Activated CD8-positive, alpha-beta T cell treated with anti-CD3 and anti-CD28 coated beads for 36 hours (primary cell): ENCODE data around the gene COL18A1. TPM values are rescaled to one million over a fixed set of nuclear protein-coding genes. Genes with fewer than 3 reads are reported as not detected.

Source experiments
- ATAC-seq: fragments of 200-7000 bp; cut with Tn5 transposase; one replicate; pipeline ENCODE4 v1.10.0; 2021; ENCODE audit warnings: mild to moderate bottlenecking, moderate library complexity
- CTCF ChIA-PET: fragments of 350-600 bp; sonication (Branson Sonifier 250); formaldehyde crosslinking; loops from one replicate; lab custom pipeline; 2021; ENCODE audit warnings: antibody characterized with exemption; lab: Charles Lee
- POLR2A ChIA-PET: fragments of 350-600 bp; sonication (Branson Sonifier 250); formaldehyde crosslinking; loops from one replicate; lab custom pipeline; 2021; ENCODE audit warnings: antibody characterized with exemption; lab: Charles Lee
- DNase-seq: peaks from one replicate; pipeline ENCODE4 v3.0.0-alpha.2; 2020
- H3K27ac Mint-ChIP-seq: one replicate; pipeline ENCODE4 v1.8.0; 2021; ENCODE audit warnings: mild to moderate bottlenecking, mixed read lengths
- H3K27me3 Mint-ChIP-seq: one replicate; pipeline ENCODE4 v1.8.0; 2021; ENCODE audit warnings: mixed read lengths
- H3K36me3 Mint-ChIP-seq: one replicate; pipeline ENCODE4 v1.8.0; 2021; ENCODE audit warnings: low read depth, mixed read lengths
- H3K4me1 Mint-ChIP-seq: one replicate; pipeline ENCODE4 v1.8.0; 2021; ENCODE audit warnings: low read depth, mixed read lengths
- H3K4me3 Mint-ChIP-seq: one replicate; pipeline ENCODE4 v1.8.0; 2021; ENCODE audit warnings: mild to moderate bottlenecking, moderate library complexity, mixed read lengths
- H3K9me3 Mint-ChIP-seq: one replicate; pipeline ENCODE4 v1.8.0; 2021; ENCODE audit warnings: mixed read lengths
- intact Hi-C: fragments of 100-400 bp; cut with micrococcal nuclease; formaldehyde crosslinking; loops from one replicate; pipeline ENCODE4 v1.10.0; 2022
- total RNA-seq, 2 experiments: library from RNA; stranded (reverse); gene quantifications; one replicate each; pipeline ENCODE4 v1.2.3, GENCODE V29; 2021
- TF ChIP-seq, protein P1 (sequence below): fragments of 200-600 bp; IDR thresholded peaks from one replicate; pipeline ENCODE4 v1.8.0; 2022; ENCODE audit warnings: antibody characterized with exemption, mild to moderate bottlenecking

Gene COL18A1
- total RNA-seq, 2 experiments from 2014 or later, result 9.4 to 9.7 TPM

GRCh38 chr21:45431781-45432572, 27.0 kb downstream of the COL18A1 start:
- ChIA-PET CTCF (no interaction called here), POLR2A (no interaction called here)
- Mint-ChIP-seq H3K36me3 (no peaks in the 10 kb centered on the region), H3K27me3 (peaks cover 3% of the 10 kb centered on the region), H3K4me3 (no peak overlapping the region), H3K4me1 (no peaks in the 10 kb centered on the region), H3K27ac (no peak overlapping the region), H3K9me3 (no peaks in the 10 kb centered on the region)
- DNase-seq (no peak), ATAC-seq (no peak)
- intact Hi-C loops, result loop anchor here (10.0 kb wide), 1 partner anchor 277 kb away; no protein-coding TSS in a partner anchor
- TF ChIP-seq, protein P1, sequence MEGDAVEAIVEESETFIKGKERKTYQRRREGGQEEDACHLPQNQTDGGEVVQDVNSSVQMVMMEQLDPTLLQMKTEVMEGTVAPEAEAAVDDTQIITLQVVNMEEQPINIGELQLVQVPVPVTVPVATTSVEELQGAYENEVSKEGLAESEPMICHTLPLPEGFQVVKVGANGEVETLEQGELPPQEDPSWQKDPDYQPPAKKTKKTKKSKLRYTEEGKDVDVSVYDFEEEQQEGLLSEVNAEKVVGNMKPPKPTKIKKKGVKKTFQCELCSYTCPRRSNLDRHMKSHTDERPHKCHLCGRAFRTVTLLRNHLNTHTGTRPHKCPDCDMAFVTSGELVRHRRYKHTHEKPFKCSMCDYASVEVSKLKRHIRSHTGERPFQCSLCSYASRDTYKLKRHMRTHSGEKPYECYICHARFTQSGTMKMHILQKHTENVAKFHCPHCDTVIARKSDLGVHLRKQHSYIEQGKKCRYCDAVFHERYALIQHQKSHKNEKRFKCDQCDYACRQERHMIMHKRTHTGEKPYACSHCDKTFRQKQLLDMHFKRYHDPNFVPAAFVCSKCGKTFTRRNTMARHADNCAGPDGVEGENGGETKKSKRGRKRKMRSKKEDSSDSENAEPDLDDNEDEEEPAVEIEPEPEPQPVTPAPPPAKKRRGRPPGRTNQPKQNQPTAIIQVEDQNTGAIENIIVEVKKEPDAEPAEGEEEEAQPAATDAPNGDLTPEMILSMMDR, result no peak

DNA sequence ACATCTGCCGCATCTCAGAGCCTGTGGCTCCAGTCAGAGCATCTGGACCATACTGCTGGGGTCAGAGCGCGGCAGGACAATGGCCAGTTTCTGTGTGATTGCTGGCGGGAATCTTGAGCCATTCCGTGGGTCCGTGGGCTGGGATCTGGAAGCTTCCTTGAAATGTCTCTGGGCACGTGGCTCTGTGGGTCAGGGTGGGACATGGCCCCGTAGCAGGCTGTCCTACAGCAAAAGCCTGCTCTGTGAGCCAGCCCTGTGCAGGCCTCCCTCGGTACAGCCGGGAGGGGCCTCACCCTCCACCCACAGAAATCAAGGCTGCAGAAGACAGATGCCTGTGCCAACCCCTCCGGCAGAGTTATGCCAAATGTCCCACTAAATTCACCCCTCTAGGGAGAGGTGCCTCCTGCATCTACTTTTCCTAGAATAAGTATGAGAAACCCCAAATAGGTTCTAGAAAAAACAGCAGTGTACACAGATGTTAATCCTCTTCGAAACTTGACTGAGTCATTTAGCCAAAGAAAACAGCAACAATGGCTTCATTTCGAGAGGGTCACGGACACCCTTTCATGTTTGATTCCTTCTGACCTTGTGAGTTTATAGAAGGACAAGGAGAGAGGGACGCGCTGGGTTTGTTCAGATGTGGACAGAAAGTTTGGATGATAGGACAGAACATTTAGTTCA, 27.8 kb downstream of the COL18A1 start:
- Mint-ChIP-seq H3K9me3 (no peaks in the 10 kb centered on the region), H3K27me3 (peaks cover 3% of the 10 kb centered on the region), H3K27ac (no peak overlapping the region), H3K4me3 (no peak overlapping the region), H3K4me1 (no peaks in the 10 kb centered on the region), H3K36me3 (no peaks in the 10 kb centered on the region)
- DNase-seq (no peak), ATAC-seq (no peak)
- intact Hi-C loops, result loop anchor here (10.0 kb wide), 1 partner anchor 278 kb away; no protein-coding TSS in a partner anchor
- TF ChIP-seq, protein P1, result no peak
- ChIA-PET CTCF (no interaction called here), POLR2A (no interaction called here)

DNA sequence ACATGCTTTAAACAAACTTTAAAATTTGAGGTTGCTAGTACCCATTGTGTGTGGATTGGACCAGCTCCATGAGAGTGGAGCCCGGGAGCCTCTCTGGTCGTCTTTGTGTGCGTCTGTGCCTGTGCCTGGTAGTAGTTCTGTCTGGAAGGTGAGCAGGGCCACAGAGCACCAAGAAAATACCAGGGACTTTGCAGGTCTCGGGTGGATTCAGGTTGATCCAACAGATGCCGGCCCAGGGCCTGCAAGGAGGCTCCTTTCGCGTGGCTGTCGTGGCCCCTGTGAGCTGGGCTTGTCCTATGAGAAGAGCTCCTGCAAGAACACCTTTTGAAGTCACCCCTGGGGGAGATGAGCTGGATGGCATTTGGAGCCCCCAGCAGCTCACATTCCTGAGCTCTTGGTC, 28.3 kb downstream of the COL18A1 start:
- CTCF ChIA-PET, result no interaction called here
- intact Hi-C loops, result loop anchor here (10.0 kb wide), 1 partner anchor 278 kb away; no protein-coding TSS in a partner anchor
- Mint-ChIP-seq H3K27me3 (peaks cover 3% of the 10 kb centered on the region), H3K4me3 (no peak overlapping the region), H3K36me3 (no peaks in the 10 kb centered on the region), H3K27ac (no peak overlapping the region), H3K4me1 (no peaks in the 10 kb centered on the region), H3K9me3 (no peaks in the 10 kb centered on the region)
- POLR2A ChIA-PET, result no interaction called here
- DNase-seq (no peak), ATAC-seq (no peak)
- TF ChIP-seq, protein P1, result no peak

DNA sequence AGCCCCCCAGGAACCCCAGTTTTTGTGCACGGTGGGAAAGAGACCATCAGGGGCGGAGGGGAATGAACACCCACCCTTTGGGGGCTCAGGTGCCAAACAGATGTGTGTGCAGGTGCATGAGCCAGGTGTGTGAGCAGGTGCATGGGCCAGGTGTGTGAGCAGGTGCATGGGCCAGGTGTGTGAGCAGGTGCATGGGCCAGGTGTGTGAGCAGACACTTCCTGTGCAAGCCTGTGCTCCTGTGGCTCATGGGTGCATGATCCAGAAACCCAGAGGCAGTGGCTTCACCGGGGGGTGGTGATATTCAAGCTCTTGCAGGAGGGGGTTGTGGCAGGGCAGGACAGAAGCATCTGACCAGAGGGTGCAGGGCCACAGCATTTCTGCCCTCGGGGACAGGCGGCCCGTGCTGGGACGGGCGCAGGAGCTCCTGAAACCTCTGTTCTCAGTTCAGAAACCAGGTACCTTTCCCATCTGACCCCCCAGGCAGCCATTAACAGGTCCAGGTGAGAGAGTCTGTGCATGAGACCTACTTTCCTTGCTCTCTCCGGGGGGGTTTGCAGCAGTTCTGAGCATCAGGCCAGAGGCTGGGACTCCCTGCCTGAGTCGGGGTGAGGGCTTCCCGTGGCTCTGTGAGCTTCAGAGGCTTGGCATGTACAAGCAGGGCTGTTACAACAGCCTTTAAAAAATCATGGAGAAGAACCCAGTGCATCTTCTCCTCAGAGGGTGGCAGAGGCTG, 29.1 kb downstream of the COL18A1 start:
- ATAC-seq (no peak), DNase-seq (no peak)
- intact Hi-C loops, result loop anchor here (10.0 kb wide), 1 partner anchor 279 kb away; no protein-coding TSS in a partner anchor
- ChIA-PET POLR2A (no interaction called here), CTCF (no interaction called here)
- H3K27me3 Mint-ChIP-seq, result peaks cover 3% of the 10 kb centered on the region
- no peaks in the 10 kb centered on the region for H3K9me3 Mint-ChIP-seq
- no peaks in the 10 kb centered on the region for H3K36me3 Mint-ChIP-seq
- no peaks in the 10 kb centered on the region for H3K4me1 Mint-ChIP-seq
- H3K27ac Mint-ChIP-seq, result no peak overlapping the region
- H3K4me3 Mint-ChIP-seq, result no peak overlapping the region
- TF ChIP-seq, protein P1, result no peak
